ENCODE data around the gene CCL11.
"Not testable (repeated sequence)": the region's sequence is repeated elsewhere in the genome, so short reads cannot be mapped to it uniquely, and the experiment has no call there.

Gene CCL11

GRCh38 chr17:34306466-34306865 is 20.9 kb downstream of the CCL11 start:
- DNase-seq, result peak in 3 of 56 donors; percentile 0 to 3 (median 1)

GRCh38 chr17:34307110-34307509 is 21.6 kb downstream of the CCL11 start:
- no peak for DNase-seq

GRCh38 chr17:34308371-34308770 is 22.8 kb downstream of the CCL11 start:
- DNase-seq, result no peak

GRCh38 chr17:34311291-34311690 is 25.7 kb downstream of the CCL11 start:
- no peak for DNase-seq

- no peak for DNase-seq
Observed at GRCh38 chr17:34312080-34312479, 26.5 kb downstream of the CCL11 start.

- DNase-seq, result no peak
Observed at GRCh38 chr17:34313164-34313563, 27.6 kb downstream of the CCL11 start.

GRCh38 chr17:34314279-34314678 is 28.7 kb downstream of the CCL11 start:
- DNase-seq, result no peak

GRCh38 chr17:34318474-34318873 is 32.9 kb downstream of the CCL11 start:
- DNase-seq, result no peak

GRCh38 chr17:34319039-34319483 is 33.5 kb downstream of the CCL11 start, which contains the start of gene CCL8:
Gene CCL8 (plus strand): TSS chr17:34319435. CDS start chr17:34319502, 67 bp downstream.
- DNase-seq, result no peak

GRCh38 chr17:34321964-34322363 is 36.4 kb downstream of the CCL11 start:
- DNase-seq, result no peak

- DNase-seq, result not testable (repeated sequence)
Observed at GRCh38 chr17:34327580-34327979, 42.0 kb downstream of the CCL11 start.

- no peak for DNase-seq
Observed at GRCh38 chr17:34337701-34338100, 52.2 kb downstream of the CCL11 start.
